K562 (cell line): ENCODE results near the gene TMEM184A. TPM values are rescaled to one million over a fixed set of nuclear protein-coding genes. Genes with fewer than 3 reads are reported as not detected.

ENCODE experiments used
- E2F6 ChIP-seq, 2 experiments: IDR thresholded peaks; 2 replicates each; pipeline ENCODE4 v1.6.1; 2011; ENCODE audit warnings: borderline replicate concordance in 1 of 2, control low read depth in 1 of 2, low read depth in 1 of 2, low read length in 1 of 2, mild to moderate bottlenecking in 1 of 2, mixed read lengths in 1 of 2, moderate library complexity in 1 of 2; ENCODE audit not compliant: insufficient read depth in 1 of 2, insufficient read length in 1 of 2, poor library complexity in 1 of 2, severe bottlenecking in 1 of 2; ENCODE audit errors: extremely low read depth in 1 of 2
- ELK3 ChIP-seq: fragments of 450-650 bp; formaldehyde crosslinking; IDR thresholded peaks from 2 replicates; pipeline ENCODE4 v1.4.0; 2020; ENCODE audit warnings: mild to moderate bottlenecking
- NFRKB ChIP-seq: fragments of 450-650 bp; IDR thresholded peaks from 2 replicates; pipeline ENCODE4 v1.6.1; 2016; ENCODE audit warnings: low read depth
- NR0B1 ChIP-seq: fragments of 450-650 bp; IDR thresholded peaks from one replicate; pipeline ENCODE4 v1.6.1; 2018; ENCODE audit warnings: mild to moderate bottlenecking, moderate library complexity; ENCODE audit not compliant: partially characterized antibody
- SNAPC5 ChIP-seq: fragments of 250-450 bp; sonication (Bioruptor Pico); IDR thresholded peaks from 2 replicates; pipeline ENCODE4 v1.8.0; 2021; ENCODE audit warnings: moderate library complexity, mild to moderate bottlenecking, inconsistent platforms
- TAF1 ChIP-seq: IDR thresholded peaks from 2 replicates; pipeline ENCODE4 v1.6.1; 2011; ENCODE audit warnings: mild to moderate bottlenecking, low read length, moderate library complexity; ENCODE audit not compliant: insufficient read depth, control insufficient read depth, severe bottlenecking; ENCODE audit errors: extremely low read depth
- ZBTB11 ChIP-seq, 3 experiments: fragments of 200-800 bp in 1 of 3; fragments of 250-450 bp in 1 of 3; fragments of 450-650 bp in 1 of 3; sonication (Bioruptor Pico) in 1 of 3; sonication (Bioruptor generic) in 1 of 3; formaldehyde crosslinking in 1 of 3; IDR thresholded peaks; 2 replicates each; pipeline versions ENCODE4 v1.6.1 to v1.8.0; 2016 to 2022; ENCODE audit warnings: mild to moderate bottlenecking in 2 of 3, missing genetic modification characterization in 2 of 3, missing compliant biosample characterization in 1 of 3, moderate library complexity in 1 of 3
- ZBTB43 ChIP-seq: sonication (generic); formaldehyde crosslinking; IDR thresholded peaks from 2 replicates; pipeline ENCODE4 v1.8.0; 2023; ENCODE audit warnings: mild to moderate bottlenecking, missing genetic modification reagents
- ZNF232 ChIP-seq: sonication (generic); formaldehyde crosslinking; IDR thresholded peaks from 2 replicates; pipeline ENCODE4 v1.8.0; 2022; ENCODE audit warnings: mild to moderate bottlenecking, missing genetic modification reagents
- ZNF263 ChIP-seq: sonication (generic); formaldehyde crosslinking; IDR thresholded peaks from 2 replicates; pipeline ENCODE4 v1.8.0; 2022; ENCODE audit warnings: mild to moderate bottlenecking, missing genetic modification reagents, borderline replicate concordance
- ZNF511 ChIP-seq: sonication (generic); formaldehyde crosslinking; IDR thresholded peaks from 2 replicates; pipeline ENCODE4 v1.8.0; 2022; ENCODE audit warnings: mild to moderate bottlenecking, missing genetic modification reagents
- polyA plus RNA-seq, 8 experiments: library from polyadenylated mRNA; depleted of rRNA in 4 of 8; stranded (reverse) in 5 of 8; unstranded in 3 of 8; fragments of >200 nt; fragmentation: Nextera tagmentation in 2 of 8; fragmentation: Illumina TruSeq in 1 of 8; extraction: Ambion mirVana in 2 of 8; extraction: Trizol in 1 of 8; gene quantifications; 2 replicates each; pipeline versions ENCODE4 v1.2.1 to v1.2.3, GENCODE V29; 2011 to 2014; ENCODE audit warnings: inconsistent platforms in 1 of 8, missing spikeins in 1 of 8
- total RNA-seq, 7 experiments: library from RNA; depleted of rRNA in 6 of 7; stranded (reverse); fragments of >200 nt in 6 of 7; fragmentation: Illumina TruSeq in 2 of 7; extraction: Trizol in 2 of 7; gene quantifications; 2 replicates each; pipeline versions ENCODE4 v1.2.1 to v1.2.3, GENCODE V29; 2011 to 2021; ENCODE audit warnings: low replicate concordance in 1 of 7

TMEM184A gene
- total and polyA plus RNA-seq, 9 of the 15 experiments (the other 6 are each of a cell fraction or from before 2014, with no cell fraction given): 0.10 to 0.18 (median 0.11) TPM; not detected in 6

- TF ChIP-seq ZBTB11 (CRISPR knock-in tag; IDR thresholded peaks at IDR 0.05): no peak
- TF ChIP-seq E2F6 (IDR thresholded peaks at IDR 0.05; ENCODE audit: borderline replicate concordance in 1 of 2, extremely low read depth in 1 of 2, insufficient read depth in 1 of 2, insufficient read length in 1 of 2, low read depth in 1 of 2, low read length in 1 of 2, poor library complexity in 1 of 2, severe bottlenecking in 1 of 2): no peak
- no peak for TF ChIP-seq NR0B1
- no peak for TF ChIP-seq ZNF511
- no peak for TF ChIP-seq SNAPC5 (CRISPR knock-in tag)
- no peak for TF ChIP-seq ELK3 (CRISPR knock-in tag)
- no peak for TF ChIP-seq TAF1
- TF ChIP-seq ZNF232 (CRISPR knock-in tag): no peak
- TF ChIP-seq NFRKB: no peak
- TF ChIP-seq ZBTB43 (CRISPR knock-in tag): no peak
- no peak for TF ChIP-seq ZNF263 (CRISPR knock-in tag)
Measured at GRCh38 chr7:1572111-1572822, 16.3 kb upstream of the TMEM184A start (continued).
